Gastrocnemius medialis (tissue), 4 donors: Measurements from ENCODE around the gene CACNA2D3. TPM values are rescaled to one million over a fixed set of nuclear protein-coding genes. Genes with fewer than 3 reads are reported as not detected.

ENCODE experiments used
- ATAC-seq, 2 donors: fragments of 150-250 bp; one replicate each; pipeline ENCODE4 v1.9.1; 2016
- DNase-seq, 2 donors: peaks; one replicate each; pipeline ENCODE4 v3.0.0-alpha.2; 2019
- H3K27ac ChIP-seq, 4 donors: fragments of 200-600 bp; sonication (generic); 1 replicate in 1 of 4; 2 replicates in 3 of 4; pipeline ENCODE4 v1.5.1; 2016 to 2018; ENCODE audit warnings: mild to moderate bottlenecking in 2 of 4, moderate library complexity in 1 of 4
- H3K27me3 ChIP-seq, 3 donors: fragments of 200-600 bp; sonication (generic) in 2 of 3; 1 replicate in 1 of 3; 2 replicates in 2 of 3; pipeline versions ENCODE4 v1.5.1 to v1.6.0; 2016 to 2019; ENCODE audit warnings: mild to moderate bottlenecking in 1 of 3, moderate library complexity in 1 of 3
- H3K36me3 ChIP-seq, 2 donors: fragments of 200-600 bp; sonication (generic) in 1 of 2; one replicate each; pipeline ENCODE4 v1.5.1; 2017 to 2018
- H3K4me1 ChIP-seq, 2 donors: fragments of 200-600 bp; sonication (generic) in 1 of 2; one replicate each; pipeline ENCODE4 v1.5.1; 2016 to 2017; ENCODE audit warnings: mild to moderate bottlenecking in 2 of 2
- H3K4me3 ChIP-seq, 4 donors: fragments of 200-600 bp; sonication (generic) in 3 of 4; 1 replicate in 1 of 4; 2 replicates in 3 of 4; pipeline ENCODE4 v1.5.1; 2016 to 2019; ENCODE audit warnings: mild to moderate bottlenecking in 2 of 4
- H3K9me3 ChIP-seq, 3 donors: fragments of 200-600 bp; sonication (generic) in 2 of 3; 1 replicate in 1 of 3; 2 replicates in 2 of 3; pipeline ENCODE4 v1.5.1; 2016 to 2019
- CTCF ChIP-seq, 5 experiments: fragments of 450-650 bp in 3 of 5; fragments of 200-600 bp in 2 of 5; sonication (generic) in 2 of 5; IDR thresholded peaks in 4 of 5; conservative IDR thresholded peaks in 1 of 5; 1 replicate in 4 of 5; 2 replicates in 1 of 5; pipeline ENCODE4 v1.5.1; 2016 to 2019; ENCODE audit warnings: antibody characterized with exemption in 5 of 5, mild to moderate bottlenecking in 3 of 5, moderate library complexity in 3 of 5
- POLR2A ChIP-seq, 2 donors: fragments of 450-650 bp; IDR thresholded peaks; one replicate each; pipeline ENCODE4 v1.6.1; 2017; ENCODE audit warnings: antibody characterized with exemption in 2 of 2, mild to moderate bottlenecking in 2 of 2, moderate library complexity in 2 of 2
- in situ Hi-C, 4 donors: fragments of 200-750 bp; cut with MboI; loops; one replicate each; pipeline versions ENCODE4 v1.15.0 to v1.8.0; 2017; ENCODE audit warnings: low sequenced_read_pairs in 4 of 4
- intact Hi-C: fragments of 100-400 bp; cut with DNase I; formaldehyde crosslinking; loops from one replicate; pipeline ENCODE4 v1.15.1; 2023; ENCODE audit warnings: low total_unique reads
- total RNA-seq, 4 donors: library from RNA; depleted of rRNA; stranded (reverse); fragments of >200 nt; gene quantifications; one replicate each; pipeline versions ENCODE4 v1.1.0 to v1.2.3, GENCODE V29; 2016

The CACNA2D3 gene
- total RNA-seq, 4 donors from 2014 or later = 4.7 to 14.4 (median 7.1) TPM

- TF ChIP-seq POLR2A (IDR thresholded peaks at IDR 0.05) (no peak), CTCF (IDR thresholded peaks at IDR 0.05 in 4 of 5, conservative IDR thresholded peaks at IDR 0.05 in 1 of 5) (no peak)
- Histone ChIP-seq H3K27ac (no peak overlapping the region), H3K9me3 (no peaks in the 10 kb centered on the region), H3K27me3 (no peaks in the 10 kb centered on the region), H3K4me1 (peaks cover 0 to 4% of the 10 kb centered on the region in 2 donors), H3K4me3 (no peak overlapping the region), H3K36me3 (no peaks in the 10 kb centered on the region)
- in situ Hi-C loops (no loop called here), intact Hi-C loops (no loop called here)
- no peak for DNase-seq
- ATAC-seq = no peak
Measured at GRCh38 chr3:54541369-54541768, 419.0 kb downstream of the CACNA2D3 start.

- no peaks in the 10 kb centered on the region for H3K27me3 ChIP-seq
Measured at GRCh38 chr3:54543446-54543845, 421.1 kb downstream of the CACNA2D3 start.

GRCh38 chr3:54547051-54547450, 424.7 kb downstream of the CACNA2D3 start:
- peaks cover 0 to 5% of the 10 kb centered on the region in 2 donors for H3K4me1 ChIP-seq
- in situ Hi-C loops = no loop called here
- intact Hi-C loops = no loop called here
- no peaks in the 10 kb centered on the region for H3K36me3 ChIP-seq
- H3K27ac ChIP-seq = no peak overlapping the region
- DNase-seq (no peak), ATAC-seq (no peak)
- H3K9me3 ChIP-seq = no peaks in the 10 kb centered on the region
- no peak overlapping the region for H3K4me3 ChIP-seq
- TF ChIP-seq POLR2A (IDR thresholded peaks at IDR 0.05) = no peak
- H3K27me3 ChIP-seq = no peaks in the 10 kb centered on the region

More at GRCh38 chr3:54543446-54543845, 421.1 kb downstream of the CACNA2D3 start:
- Histone ChIP-seq H3K4me1 (peaks cover 0 to 5% of the 10 kb centered on the region in 2 donors), H3K27ac (no peak overlapping the region), H3K9me3 (no peaks in the 10 kb centered on the region), H3K36me3 (no peaks in the 10 kb centered on the region), H3K4me3 (no peak overlapping the region)
- no peak for ATAC-seq
- no peak for DNase-seq
- no peak for TF ChIP-seq CTCF (IDR thresholded peaks at IDR 0.05 in 4 of 5, conservative IDR thresholded peaks at IDR 0.05 in 1 of 5)
- no peak for TF ChIP-seq POLR2A (IDR thresholded peaks at IDR 0.05)
- in situ Hi-C loops (no loop called here), intact Hi-C loops (no loop called here)

- Histone ChIP-seq H3K27me3 (no peaks in the 10 kb centered on the region), H3K27ac (no peak overlapping the region), H3K4me3 (no peak overlapping the region), H3K9me3 (no peaks in the 10 kb centered on the region), H3K4me1 (peaks cover 0 to 5% of the 10 kb centered on the region in 2 donors), H3K36me3 (no peaks in the 10 kb centered on the region)
- DNase-seq = no peak
- in situ Hi-C loops (no loop called here), intact Hi-C loops (no loop called here)
- no peak for ATAC-seq
- TF ChIP-seq CTCF (IDR thresholded peaks at IDR 0.05 in 4 of 5, conservative IDR thresholded peaks at IDR 0.05 in 1 of 5) (no peak), POLR2A (IDR thresholded peaks at IDR 0.05) (no peak)
Measured at GRCh38 chr3:54547846-54548245, 425.5 kb downstream of the CACNA2D3 start.

GRCh38 chr3:54549607-54550220, 427.4 kb downstream of the CACNA2D3 start:
- in situ Hi-C loops (no loop called here), intact Hi-C loops (no loop called here)
- no peak overlapping the region for H3K4me3 ChIP-seq
- H3K27ac ChIP-seq = no peak overlapping the region
- TF ChIP-seq CTCF (IDR thresholded peaks at IDR 0.05 in 4 of 5, conservative IDR thresholded peaks at IDR 0.05 in 1 of 5) (no peak), POLR2A (IDR thresholded peaks at IDR 0.05) (no peak)
- DNase-seq (no peak), ATAC-seq (no peak)
- peaks cover 0 to 5% of the 10 kb centered on the region in 2 donors for H3K4me1 ChIP-seq
- H3K36me3 ChIP-seq = no peaks in the 10 kb centered on the region
- no peaks in the 10 kb centered on the region for H3K9me3 ChIP-seq
- no peaks in the 10 kb centered on the region for H3K27me3 ChIP-seq
